HFFc6 (cell line): ENCODE measurements around the gene GYPC. TPM values are rescaled to one million over a fixed set of nuclear protein-coding genes. Genes with fewer than 3 reads are reported as not detected.

Experiments used
- DNase-seq: peaks from one replicate; pipeline ENCODE4 v3.0.0-alpha.2; 2018
- H3K27ac Mint-ChIP-seq: 2 replicates; pipeline ENCODE4 v1.8.0; 2020; ENCODE audit warnings: mild to moderate bottlenecking, mixed read lengths
- H3K27me3 Mint-ChIP-seq: 2 replicates; pipeline ENCODE4 v1.8.0; 2021; ENCODE audit warnings: mild to moderate bottlenecking, moderate library complexity, mixed read lengths; ENCODE audit not compliant: insufficient read depth
- H3K36me3 Mint-ChIP-seq: 2 replicates; pipeline ENCODE4 v1.8.0; 2021; ENCODE audit warnings: low read depth, mixed read lengths
- H3K4me1 Mint-ChIP-seq: 2 replicates; pipeline ENCODE4 v1.8.0; 2020; ENCODE audit warnings: low read depth, mixed read lengths
- H3K4me3 Mint-ChIP-seq: 2 replicates; pipeline ENCODE4 v1.8.0; 2020; ENCODE audit warnings: mild to moderate bottlenecking, moderate library complexity, mixed read lengths
- H3K9me3 Mint-ChIP-seq: 2 replicates; pipeline ENCODE4 v1.8.0; 2020; ENCODE audit warnings: mild to moderate bottlenecking, mixed read lengths
- CTCF ChIP-seq: fragments of 200-600 bp; sonication (generic); IDR thresholded peaks from 2 replicates; pipeline ENCODE4 v1.5.0; 2021; ENCODE audit warnings: antibody characterized with exemption, mild to moderate bottlenecking
- total RNA-seq, 6 experiments: library from RNA; stranded (reverse); fragmentation: NEBNext Ultra II Directional; extraction: Animal tissue kit (Norgen Biotek cat#: 25700); gene quantifications; 2 replicates in 1 of 6; 3 replicates in 5 of 6; pipeline ENCODE4 v1.2.3, GENCODE V29; 2021

Gene GYPC
- total RNA-seq, 6 experiments from 2014 or later: 19.4 to 29.6 (median 21.3) TPM

- Mint-ChIP-seq H3K27ac (no peak overlapping the region), H3K4me3 (no peak overlapping the region), H3K4me1 (peaks cover 9% of the 10 kb centered on the region), H3K36me3 (no peaks in the 10 kb centered on the region), H3K9me3 (peaks cover 6% of the 10 kb centered on the region; the same call in 1 of the 2 replicates), H3K27me3 (peaks cover 3% of the 10 kb centered on the region; the same call in 1 of the 2 replicates)
- TF ChIP-seq CTCF: no peak
- no peak for DNase-seq
These were observed 66.1 kb downstream of the GYPC start for GRCh38 chr2:126722081-126722480.

GRCh38 chr2:126722546-126722945, 66.6 kb downstream of the GYPC start:
- H3K27ac Mint-ChIP-seq: no peak overlapping the region
- peaks cover 3% of the 10 kb centered on the region; the same call in 1 of the 2 replicates for H3K27me3 Mint-ChIP-seq
- H3K9me3 Mint-ChIP-seq: peaks cover 6% of the 10 kb centered on the region; the same call in 1 of the 2 replicates

GRCh38 chr2:126723281-126723815, 67.4 kb downstream of the GYPC start:
- Mint-ChIP-seq H3K27me3 (peaks cover 3% of the 10 kb centered on the region; the same call in 1 of the 2 replicates), H3K36me3 (no peaks in the 10 kb centered on the region), H3K4me3 (no peak overlapping the region), H3K4me1 (peaks cover 9% of the 10 kb centered on the region), H3K27ac (no peak overlapping the region), H3K9me3 (peaks cover 6% of the 10 kb centered on the region; the same call in 1 of the 2 replicates)
- TF ChIP-seq CTCF: no peak
- no peak for DNase-seq

More at GRCh38 chr2:126722546-126722945, 66.6 kb downstream of the GYPC start:
- TF ChIP-seq CTCF: no peak
- peaks cover 9% of the 10 kb centered on the region for H3K4me1 Mint-ChIP-seq
- DNase-seq: no peak
- no peaks in the 10 kb centered on the region for H3K36me3 Mint-ChIP-seq
- H3K4me3 Mint-ChIP-seq: no peak overlapping the region

- Mint-ChIP-seq H3K9me3 (peaks cover 6% of the 10 kb centered on the region; the same call in 1 of the 2 replicates), H3K36me3 (no peaks in the 10 kb centered on the region), H3K27me3 (peaks cover 5% of the 10 kb centered on the region), H3K27ac (no peak overlapping the region), H3K4me3 (no peak overlapping the region), H3K4me1 (no peaks in the 10 kb centered on the region; the same call in 1 of the 2 replicates)
- no peak for DNase-seq
- no peak for TF ChIP-seq CTCF
These were observed 69.6 kb downstream of the GYPC start for GRCh38 chr2:126725580-126725979.

- Mint-ChIP-seq H3K27ac (no peak overlapping the region), H3K27me3 (peaks cover 7% of the 10 kb centered on the region), H3K4me3 (no peak overlapping the region), H3K4me1 (no peaks in the 10 kb centered on the region), H3K36me3 (no peaks in the 10 kb centered on the region), H3K9me3 (peaks cover 5% of the 10 kb centered on the region; the same call in 1 of the 2 replicates)
- DNase-seq: no peak
- no peak for TF ChIP-seq CTCF
These were observed 73.9 kb downstream of the GYPC start for GRCh38 chr2:126729896-126730295.
